Loucy (cell line): Measurements from ENCODE around the gene ZNF814.

ENCODE experiments used
- H2AFZ ChIP-seq: fragments of 200-600 bp; sonication (generic); 2 replicates; pipeline ENCODE4 v1.6.0; 2016; ENCODE audit warnings: antibody characterized with exemption, mild to moderate bottlenecking, low read length, moderate library complexity
- H3F3A ChIP-seq: fragments of 200-600 bp; 2 replicates; pipeline ENCODE4 v1.6.0; 2016; ENCODE audit warnings: antibody characterized with exemption, low read depth, mild to moderate bottlenecking
- H3K27me3 ChIP-seq: fragments of 200-600 bp; sonication (generic); 2 replicates; pipeline ENCODE4 v1.6.1; 2014; ENCODE audit warnings: low read length, mild to moderate bottlenecking; ENCODE audit not compliant: insufficient read depth, poor library complexity, severe bottlenecking
- H3K36me3 ChIP-seq: fragments of 200-600 bp; sonication (generic); 2 replicates; pipeline ENCODE4 v1.6.1; 2016; ENCODE audit warnings: low read length; ENCODE audit not compliant: insufficient read depth
- H3K4me1 ChIP-seq: fragments of 200-600 bp; sonication (generic); 2 replicates; pipeline ENCODE4 v1.5.1; 2014; ENCODE audit warnings: low read length, mild to moderate bottlenecking; ENCODE audit not compliant: insufficient read depth, poor library complexity, severe bottlenecking
- H3K4me2 ChIP-seq: fragments of 200-600 bp; sonication (generic); 2 replicates; pipeline ENCODE4 v1.6.0; 2014; ENCODE audit warnings: antibody characterized with exemption, low read length, low read depth, mild to moderate bottlenecking; ENCODE audit not compliant: poor library complexity, severe bottlenecking
- H3K4me3 ChIP-seq: fragments of 200-600 bp; sonication (generic); 2 replicates; pipeline ENCODE4 v1.5.1; 2014; ENCODE audit warnings: low read length, mild to moderate bottlenecking, mixed read lengths; ENCODE audit not compliant: poor library complexity, severe bottlenecking
- H3K79me2 ChIP-seq: fragments of 200-600 bp; sonication (generic); 2 replicates; pipeline ENCODE4 v1.6.1; 2014; ENCODE audit warnings: low read length; ENCODE audit not compliant: insufficient read depth
- H3K9ac ChIP-seq: fragments of 200-600 bp; sonication (generic); 2 replicates; pipeline ENCODE4 v1.6.0; 2014; ENCODE audit warnings: mild to moderate bottlenecking, low read depth, low read length, moderate library complexity; ENCODE audit not compliant: poor library complexity, severe bottlenecking
- H3K9me2 ChIP-seq: fragments of 200-600 bp; sonication (generic); replicated peaks from 2 replicates; pipeline ENCODE4 v1.6.1; 2016; ENCODE audit warnings: low read depth, low read length, mixed read lengths
- H3K9me3 ChIP-seq: fragments of 200-600 bp; sonication (generic); 2 replicates; pipeline ENCODE4 v1.6.1; 2014; ENCODE audit warnings: mild to moderate bottlenecking, antibody characterized with exemption, low read length, low read depth; ENCODE audit not compliant: insufficient read depth
- H4K20me1 ChIP-seq: fragments of 200-600 bp; sonication (generic); 2 replicates; pipeline ENCODE4 v1.6.0; 2014; ENCODE audit warnings: antibody characterized with exemption, low read length, mild to moderate bottlenecking; ENCODE audit not compliant: insufficient read depth, poor library complexity, severe bottlenecking
- EZH2phosphoT487 ChIP-seq: fragments of 200-600 bp; IDR thresholded peaks from 2 replicates; pipeline ENCODE4 v1.6.1; 2018; ENCODE audit warnings: antibody characterized with exemption, mild to moderate bottlenecking, moderate library complexity, borderline replicate concordance
- TF ChIP-seq, protein P1 (sequence below): fragments of 200-600 bp; sonication (generic); conservative IDR thresholded peaks from 2 replicates; pipeline ENCODE4 v1.5.1; 2014; ENCODE audit warnings: mild to moderate bottlenecking, antibody characterized with exemption, low read length

ZNF814 gene

DNA sequence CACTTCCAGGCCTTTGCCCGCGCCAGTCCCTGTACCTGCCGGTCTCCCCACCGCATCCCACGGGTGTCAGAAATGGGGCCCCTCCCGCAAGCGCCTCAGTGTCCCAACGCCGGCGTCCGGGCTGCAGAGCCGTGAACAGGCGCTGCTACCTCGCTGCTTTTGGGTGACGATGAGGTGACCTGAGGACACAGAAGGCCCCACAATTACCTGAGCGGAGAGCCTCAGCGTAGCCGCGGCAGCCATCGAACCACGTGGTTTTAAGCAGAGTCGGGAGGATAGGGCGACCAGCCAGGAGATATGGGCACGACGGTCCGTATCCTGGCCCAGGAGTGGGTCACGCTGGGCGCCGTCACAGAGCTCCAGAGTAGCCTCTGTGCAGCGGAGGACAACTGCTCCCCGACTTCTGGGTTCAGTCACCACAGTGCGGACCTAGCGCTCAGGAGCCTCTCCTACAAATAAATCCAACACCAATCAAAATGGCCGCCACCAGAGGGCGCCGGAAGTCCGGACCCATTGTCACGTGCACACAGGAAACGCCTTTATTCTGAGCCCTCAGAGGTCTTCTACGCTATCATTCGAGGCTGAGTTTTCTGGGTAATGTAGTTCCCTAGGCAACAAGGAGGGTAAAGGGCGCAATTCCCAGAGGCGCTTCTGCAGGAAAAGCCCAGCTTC lies at the start of gene ZNF814:
TSS of gene ZNF814 (minus strand) at position 478 of the 672 bp plus-strand sequence. CDS start at position 243, 235 bp downstream.
- Histone ChIP-seq H4K20me1 (peaks cover 14% of the 10 kb centered on the region), H3K9me3 (no peaks in the 10 kb centered on the region), H2AFZ (peak within 1 kb of the TSS; percentile 89), H3K4me3 (peak within 1 kb of the TSS; percentile 97), H3K27me3 (no peaks in the 10 kb centered on the region), H3K4me1 (peaks cover 24% of the 10 kb centered on the region), H3K9ac (peak within 1 kb of the TSS; percentile 91), H3K36me3 (no peaks in the 10 kb centered on the region), H3K4me2 (peak within 1 kb of the TSS; percentile 91), H3F3A (no peaks in the 10 kb centered on the region), H3K79me2 (peaks cover 50% of the 10 kb centered on the region), H3K9me2 (no peaks in the 10 kb centered on the region)
- TF ChIP-seq, protein P1, sequence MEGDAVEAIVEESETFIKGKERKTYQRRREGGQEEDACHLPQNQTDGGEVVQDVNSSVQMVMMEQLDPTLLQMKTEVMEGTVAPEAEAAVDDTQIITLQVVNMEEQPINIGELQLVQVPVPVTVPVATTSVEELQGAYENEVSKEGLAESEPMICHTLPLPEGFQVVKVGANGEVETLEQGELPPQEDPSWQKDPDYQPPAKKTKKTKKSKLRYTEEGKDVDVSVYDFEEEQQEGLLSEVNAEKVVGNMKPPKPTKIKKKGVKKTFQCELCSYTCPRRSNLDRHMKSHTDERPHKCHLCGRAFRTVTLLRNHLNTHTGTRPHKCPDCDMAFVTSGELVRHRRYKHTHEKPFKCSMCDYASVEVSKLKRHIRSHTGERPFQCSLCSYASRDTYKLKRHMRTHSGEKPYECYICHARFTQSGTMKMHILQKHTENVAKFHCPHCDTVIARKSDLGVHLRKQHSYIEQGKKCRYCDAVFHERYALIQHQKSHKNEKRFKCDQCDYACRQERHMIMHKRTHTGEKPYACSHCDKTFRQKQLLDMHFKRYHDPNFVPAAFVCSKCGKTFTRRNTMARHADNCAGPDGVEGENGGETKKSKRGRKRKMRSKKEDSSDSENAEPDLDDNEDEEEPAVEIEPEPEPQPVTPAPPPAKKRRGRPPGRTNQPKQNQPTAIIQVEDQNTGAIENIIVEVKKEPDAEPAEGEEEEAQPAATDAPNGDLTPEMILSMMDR, result peak; percentile 33
- TF ChIP-seq EZH2phosphoT487, result no peak

DNA sequence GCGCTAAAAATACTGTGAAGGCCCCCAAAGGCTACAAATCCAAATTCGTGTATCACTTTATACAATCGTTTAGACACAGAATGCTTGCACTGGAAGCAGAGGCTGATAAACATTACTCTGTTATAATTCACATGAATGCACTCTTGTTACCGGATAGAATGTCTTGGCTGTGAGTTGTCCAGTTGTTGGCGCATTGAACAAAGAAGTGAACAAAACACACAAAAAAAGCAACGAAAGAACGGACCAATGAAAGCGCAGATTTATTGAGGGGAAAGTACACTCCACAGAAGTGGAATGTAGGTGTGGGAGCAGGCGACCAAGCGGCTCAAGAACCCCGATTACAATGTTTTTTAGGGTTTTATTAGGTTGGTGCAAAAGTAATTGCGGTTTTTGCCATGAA lies 46.9 kb upstream of the ZNF814 start:
- no peak overlapping the region for H2AFZ ChIP-seq

DNA sequence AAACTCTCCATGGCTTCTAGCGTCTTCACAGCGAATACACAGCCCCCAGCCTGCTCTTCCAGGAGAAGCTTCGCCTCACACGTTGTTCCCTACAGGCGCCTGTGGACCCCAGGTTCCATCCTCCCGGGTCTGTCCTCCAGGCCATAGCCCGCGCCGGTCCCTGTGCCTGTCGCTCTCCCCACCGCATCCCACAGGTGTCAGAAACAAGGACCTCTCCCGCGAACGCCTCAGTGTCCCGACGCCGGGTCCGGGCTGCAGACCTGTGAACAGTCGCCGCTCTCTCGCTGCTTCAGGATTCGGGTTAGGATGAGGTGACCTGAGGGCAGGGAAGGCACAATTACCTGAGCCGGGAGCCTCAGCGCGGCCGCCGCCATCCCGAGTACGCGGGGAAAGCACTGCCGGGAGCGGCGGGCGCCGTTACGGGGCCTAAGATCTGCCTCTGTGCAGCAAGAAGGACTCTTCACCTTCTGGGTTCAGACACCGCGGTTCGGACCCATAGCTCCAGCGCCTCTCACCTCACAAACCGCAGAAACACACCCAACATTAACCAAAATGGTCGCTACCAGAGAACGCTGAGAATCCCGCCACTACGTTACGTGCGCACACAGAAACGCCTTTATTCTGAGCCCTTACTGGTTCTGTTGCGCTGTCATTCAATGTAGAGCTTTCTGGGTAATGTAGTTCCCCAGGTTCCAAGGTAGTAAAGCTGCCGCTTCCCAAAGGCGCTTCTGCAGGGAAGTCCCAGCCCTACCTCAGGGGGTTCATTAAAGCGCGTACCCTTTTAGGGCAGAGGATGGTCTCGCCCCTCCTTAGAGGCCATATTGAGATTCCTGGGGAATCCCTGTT lies 46.2 kb upstream of the ZNF814 start, which contains the start of gene ZNF418:
TSS of gene ZNF418 (minus strand) at position 583 of the 846 bp plus-strand sequence. CDS start 1,580 bp downstream, outside the sequence.
- Histone ChIP-seq H2AFZ (no peak within 1 kb of the TSS), H3K9me3 (no peaks in the 10 kb centered on the region; the same call in 1 of the 2 replicates), H4K20me1 (no peaks in the 10 kb centered on the region), H3K9ac (peak within 1 kb of the TSS; percentile 65), H3K79me2 (peaks cover 4% of the 10 kb centered on the region; the same call in 1 of the 2 replicates), H3K4me2 (peak within 1 kb of the TSS; percentile 13), H3K9me2 (no peaks in the 10 kb centered on the region), H3K27me3 (no peaks in the 10 kb centered on the region), H3K36me3 (peaks cover 3% of the 10 kb centered on the region; the same call in 1 of the 2 replicates), H3K4me3 (peak within 1 kb of the TSS; percentile 68), H3F3A (no peaks in the 10 kb centered on the region), H3K4me1 (no peaks in the 10 kb centered on the region)
- TF ChIP-seq, protein P1, result no peak
- no peak for TF ChIP-seq EZH2phosphoT487

More for the DNA sequence above, 46.9 kb upstream of the ZNF814 start:
- Histone ChIP-seq H3K36me3 (peaks cover 9% of the 10 kb centered on the region; the same call in 1 of the 2 replicates), H3K4me3 (no peak overlapping the region), H3K4me1 (no peaks in the 10 kb centered on the region), H3F3A (no peaks in the 10 kb centered on the region), H4K20me1 (no peaks in the 10 kb centered on the region), H3K4me2 (no peak overlapping the region), H3K9me3 (no peaks in the 10 kb centered on the region; the same call in 1 of the 2 replicates), H3K79me2 (peaks cover 4% of the 10 kb centered on the region; the same call in 1 of the 2 replicates), H3K9me2 (no peaks in the 10 kb centered on the region), H3K9ac (no peak overlapping the region), H3K27me3 (no peaks in the 10 kb centered on the region)
- TF ChIP-seq EZH2phosphoT487, result no peak
- TF ChIP-seq, protein P1, result no peak
